H9 (cell line): Measurements from ENCODE around the gene BACE2. TPM values are rescaled to one million over a fixed set of nuclear protein-coding genes. Genes with fewer than 3 reads are reported as not detected.

Source experiments
- DNase-seq: peaks from one replicate; pipeline ENCODE4 v3.0.0-alpha.2; 2017
- H2AFZ ChIP-seq: one replicate; pipeline ENCODE4 v1.6.1; 2013; ENCODE audit warnings: mild to moderate bottlenecking, low read length, control low read depth, moderate library complexity
- H2AK5ac ChIP-seq: 2 replicates; pipeline ENCODE4 v1.6.1; 2013; ENCODE audit warnings: low read length, control low read depth, mixed read lengths; ENCODE audit not compliant: insufficient read length
- H2BK120ac ChIP-seq: one replicate; pipeline ENCODE4 v1.6.1; 2013; ENCODE audit warnings: low read depth, mild to moderate bottlenecking, low read length, control low read depth, inconsistent platforms; ENCODE audit not compliant: poor library complexity, severe bottlenecking
- H2BK12ac ChIP-seq: 2 replicates; pipeline ENCODE4 v1.6.1; 2013; ENCODE audit warnings: low read length, control low read depth, mixed read lengths, low read depth; ENCODE audit not compliant: insufficient read length
- H2BK15ac ChIP-seq: 2 replicates; pipeline ENCODE4 v1.6.1; 2013; ENCODE audit warnings: low read depth, low read length, control low read depth
- H2BK20ac ChIP-seq: one replicate; pipeline ENCODE4 v1.6.1; 2013; ENCODE audit warnings: low read depth, mild to moderate bottlenecking, low read length, control low read depth, inconsistent platforms; ENCODE audit not compliant: poor library complexity, severe bottlenecking
- H2BK5ac ChIP-seq: 2 replicates; pipeline ENCODE4 v1.6.1; 2013; ENCODE audit warnings: low read length, control low read depth, mixed read lengths; ENCODE audit not compliant: insufficient read length
- H3K14ac ChIP-seq: 2 replicates; pipeline ENCODE4 v1.6.1; 2013; ENCODE audit warnings: low read length, control low read depth; ENCODE audit not compliant: insufficient read depth
- H3K18ac ChIP-seq: 2 replicates; pipeline ENCODE4 v1.6.1; 2013; ENCODE audit warnings: low read depth, mild to moderate bottlenecking, mixed read lengths, low read length, control low read depth; ENCODE audit not compliant: insufficient read length
- H3K23ac ChIP-seq: 2 replicates; pipeline ENCODE4 v1.6.1; 2013; ENCODE audit warnings: low read length, control low read depth, mixed read lengths, low read depth; ENCODE audit not compliant: insufficient read length
- H3K23me2 ChIP-seq: 2 replicates; pipeline ENCODE4 v1.6.1; 2013; ENCODE audit warnings: low read depth, mild to moderate bottlenecking, mixed read lengths, low read length, control low read depth; ENCODE audit not compliant: insufficient read length, poor library complexity, severe bottlenecking
- H3K27ac ChIP-seq: 2 replicates; pipeline ENCODE4 v1.5.1; 2013; ENCODE audit warnings: low read length, control low read depth, mixed read lengths, low read depth; ENCODE audit not compliant: insufficient read length
- H3K27me3 ChIP-seq: 2 replicates; pipeline ENCODE4 v1.6.1; 2013; ENCODE audit warnings: low read length, control low read depth, inconsistent platforms; ENCODE audit not compliant: insufficient read depth
- H3K4ac ChIP-seq: 2 replicates; pipeline ENCODE4 v1.6.1; 2013; ENCODE audit warnings: low read depth, mild to moderate bottlenecking, control low read depth, inconsistent platforms, low read length, moderate library complexity
- H3K4me1 ChIP-seq: 2 replicates; pipeline ENCODE4 v1.6.1; 2013; ENCODE audit warnings: low read length, control low read depth, inconsistent platforms; ENCODE audit not compliant: insufficient read depth
- H3K4me2 ChIP-seq: 2 replicates; pipeline ENCODE4 v1.6.1; 2013; ENCODE audit warnings: low read length, control low read depth, mixed read lengths; ENCODE audit not compliant: insufficient read length, insufficient read depth
- H3K56ac ChIP-seq: 2 replicates; pipeline ENCODE4 v1.6.1; 2013; ENCODE audit warnings: low read depth, mild to moderate bottlenecking, mixed read lengths, low read length, control low read depth; ENCODE audit not compliant: insufficient read length
- H3K79me1 ChIP-seq: 2 replicates; pipeline ENCODE4 v1.6.1; 2013; ENCODE audit warnings: low read depth, mild to moderate bottlenecking, moderate library complexity, low read length, control low read depth, inconsistent platforms; ENCODE audit not compliant: insufficient read depth, poor library complexity, severe bottlenecking
- H3K79me2 ChIP-seq: 2 replicates; pipeline ENCODE4 v1.6.1; 2013; ENCODE audit warnings: low read length, control low read depth, inconsistent platforms; ENCODE audit not compliant: insufficient read depth
- H3K9ac ChIP-seq: 2 replicates; pipeline ENCODE4 v1.6.1; 2013; ENCODE audit warnings: low read length, control low read depth, mixed read lengths; ENCODE audit not compliant: insufficient read length; ENCODE audit errors: extremely low read depth
- H3K9me3 ChIP-seq: one replicate; pipeline ENCODE4 v1.6.1; 2013; ENCODE audit warnings: low read depth, low read length, inconsistent platforms; ENCODE audit not compliant: control insufficient read depth
- H3T11ph ChIP-seq: one replicate; pipeline ENCODE4 v1.6.1; 2013; ENCODE audit warnings: mild to moderate bottlenecking, low read length, control low read depth, inconsistent platforms
- H4K20me1 ChIP-seq: one replicate; pipeline ENCODE4 v1.6.1; 2013; ENCODE audit not compliant: control insufficient read depth, insufficient read length, insufficient read depth
- H4K5ac ChIP-seq: 2 replicates; pipeline ENCODE4 v1.6.1; 2013; ENCODE audit warnings: low read depth, mild to moderate bottlenecking, mixed read lengths, low read length, control low read depth; ENCODE audit not compliant: insufficient read length
- H4K8ac ChIP-seq: replicated peaks from 2 replicates; pipeline ENCODE4 v1.6.1; 2013; ENCODE audit warnings: low read length, control low read depth, mixed read lengths, low read depth; ENCODE audit not compliant: insufficient read length
- H4K91ac ChIP-seq: 2 replicates; pipeline ENCODE4 v1.6.1; 2013; ENCODE audit warnings: low read depth, mild to moderate bottlenecking, moderate library complexity, mixed read lengths, low read length, control low read depth; ENCODE audit not compliant: insufficient read length
- H3K27ac Mint-ChIP-seq, 3 experiments: 2 replicates in 2 of 3; 3 replicates in 1 of 3; pipeline ENCODE4 v1.8.0; 2020 to 2021; ENCODE audit warnings: mixed read lengths in 3 of 3, mild to moderate bottlenecking in 1 of 3, moderate library complexity in 1 of 3
- H3K27me3 Mint-ChIP-seq: 2 replicates; pipeline ENCODE4 v1.8.0; 2021; ENCODE audit warnings: low read depth, mild to moderate bottlenecking, moderate library complexity, mixed read lengths
- H3K36me3 Mint-ChIP-seq, 3 experiments: 2 replicates in 2 of 3; 3 replicates in 1 of 3; pipeline ENCODE4 v1.8.0; 2020 to 2021; ENCODE audit warnings: low read depth in 3 of 3, mixed read lengths in 3 of 3; ENCODE audit not compliant: insufficient read depth in 1 of 3
- H3K4me1 Mint-ChIP-seq, 2 experiments: 2 replicates each; pipeline ENCODE4 v1.8.0; 2020; ENCODE audit warnings: mixed read lengths in 2 of 2
- H3K4me3 Mint-ChIP-seq, 2 experiments: 2 replicates in 1 of 2; 3 replicates in 1 of 2; pipeline ENCODE4 v1.8.0; 2020 to 2021; ENCODE audit warnings: mild to moderate bottlenecking in 2 of 2, mixed read lengths in 2 of 2, moderate library complexity in 1 of 2
- H3K9me3 Mint-ChIP-seq, 2 experiments: 2 replicates in 1 of 2; 3 replicates in 1 of 2; pipeline ENCODE4 v1.8.0; 2020; ENCODE audit warnings: mild to moderate bottlenecking in 2 of 2, mixed read lengths in 2 of 2, moderate library complexity in 1 of 2
- WGBS: extraction: QIAGEN DNeasy Blood & Tissue Kit; methylation state at CpG from one replicate; pipeline ENCODE4 v1.1.7; 2013; ENCODE audit warnings: missing lambda C conversion rate, low lambda C conversion rate, mixed read lengths; ENCODE audit not compliant: insufficient read length; ENCODE audit errors: extremely low coverage; 5-methylcytosine and 5-hydroxymethylcytosine counted together
- total RNA-seq: library from RNA; stranded (reverse); gene quantifications from 2 replicates; pipeline ENCODE4 v1.2.1, GENCODE V29; 2021
- TF ChIP-seq, protein P1 (sequence below): fragments of 200-600 bp; sonication (generic); conservative IDR thresholded peaks from 3 replicates; pipeline ENCODE4 v1.8.0; 2021; ENCODE audit warnings: antibody characterized with exemption, mild to moderate bottlenecking

Gene BACE2
- total RNA-seq, 1 experiment from 2014 or later: 8.0 TPM

DNA sequence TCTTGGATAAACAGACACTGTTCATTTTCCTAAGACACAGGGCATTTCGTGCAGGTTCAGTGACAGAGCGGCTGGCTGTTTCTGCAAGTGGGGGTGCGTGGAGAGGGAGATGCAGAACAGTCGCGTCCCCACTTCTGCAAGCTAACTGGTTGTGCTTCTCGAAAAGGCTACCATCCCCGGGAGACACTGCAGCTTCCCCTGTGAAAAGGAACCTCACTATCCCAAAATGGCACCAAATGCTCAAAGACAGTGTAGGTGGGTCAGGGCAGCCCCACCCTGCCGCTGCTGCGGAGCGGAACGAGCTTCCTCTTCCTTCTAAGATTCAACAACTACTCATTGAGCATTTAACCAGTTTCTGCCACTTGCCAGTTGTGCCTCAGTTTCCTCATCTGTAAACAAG lies 19.2 kb upstream of the BACE2 start:
- Histone ChIP-seq H4K91ac (no peak overlapping the region), H2AK5ac (no peak overlapping the region), H3K27ac (no peak overlapping the region), H2BK5ac (no peak overlapping the region), H3K4ac (no peak overlapping the region), H3K4me2 (no peak overlapping the region), H3K9me3 (no peaks in the 10 kb centered on the region), H3K9ac (no peak overlapping the region), H3T11ph (no peak overlapping the region), H2BK15ac (no peak overlapping the region), H2AFZ (no peak overlapping the region), H4K20me1 (no peaks in the 10 kb centered on the region), H4K5ac (no peak overlapping the region), H3K56ac (no peak overlapping the region), H3K14ac (no peak overlapping the region), H2BK20ac (no peak overlapping the region), H3K79me1 (no peaks in the 10 kb centered on the region), H2BK12ac (no peak overlapping the region), H3K18ac (no peak overlapping the region), H3K23ac (no peak overlapping the region), H3K23me2 (no peaks in the 10 kb centered on the region), H3K27me3 (no peaks in the 10 kb centered on the region; the same call in 1 of the 2 replicates), H3K4me1 (peaks cover 7% of the 10 kb centered on the region; the same call in 1 of the 2 replicates), H2BK120ac (no peak overlapping the region), H4K8ac (no peak overlapping the region), H3K79me2 (no peaks in the 10 kb centered on the region)
- H3K27me3 Mint-ChIP-seq: peaks cover 31% of the 10 kb centered on the region
- H3K36me3 Mint-ChIP-seq: no peaks in the 10 kb centered on the region; a peak in 1 of 7 replicates
- no peak for DNase-seq
- TF ChIP-seq, protein P1, sequence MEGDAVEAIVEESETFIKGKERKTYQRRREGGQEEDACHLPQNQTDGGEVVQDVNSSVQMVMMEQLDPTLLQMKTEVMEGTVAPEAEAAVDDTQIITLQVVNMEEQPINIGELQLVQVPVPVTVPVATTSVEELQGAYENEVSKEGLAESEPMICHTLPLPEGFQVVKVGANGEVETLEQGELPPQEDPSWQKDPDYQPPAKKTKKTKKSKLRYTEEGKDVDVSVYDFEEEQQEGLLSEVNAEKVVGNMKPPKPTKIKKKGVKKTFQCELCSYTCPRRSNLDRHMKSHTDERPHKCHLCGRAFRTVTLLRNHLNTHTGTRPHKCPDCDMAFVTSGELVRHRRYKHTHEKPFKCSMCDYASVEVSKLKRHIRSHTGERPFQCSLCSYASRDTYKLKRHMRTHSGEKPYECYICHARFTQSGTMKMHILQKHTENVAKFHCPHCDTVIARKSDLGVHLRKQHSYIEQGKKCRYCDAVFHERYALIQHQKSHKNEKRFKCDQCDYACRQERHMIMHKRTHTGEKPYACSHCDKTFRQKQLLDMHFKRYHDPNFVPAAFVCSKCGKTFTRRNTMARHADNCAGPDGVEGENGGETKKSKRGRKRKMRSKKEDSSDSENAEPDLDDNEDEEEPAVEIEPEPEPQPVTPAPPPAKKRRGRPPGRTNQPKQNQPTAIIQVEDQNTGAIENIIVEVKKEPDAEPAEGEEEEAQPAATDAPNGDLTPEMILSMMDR: no peak
- WGBS: no CpG with 5 or more reads among the region's 11 CpGs
- H3K27ac Mint-ChIP-seq: no peak overlapping the region
- H3K9me3 Mint-ChIP-seq: peaks cover 0 to 2% of the 10 kb centered on the region in 2 experiments; a peak in 1 of 5 replicates
- H3K4me1 Mint-ChIP-seq: peaks cover 17 to 24% of the 10 kb centered on the region in 2 experiments
- no peak overlapping the region for H3K4me3 Mint-ChIP-seq
